ENCODE data around the gene ATP9A. TPM values are rescaled to one million over a fixed set of nuclear protein-coding genes. Genes with fewer than 3 reads are reported as not detected.
A peak's percentile ranks its signal among the peaks of the same experiment; 100 is the strongest.
"Not testable (repeated sequence)": the region's sequence is repeated elsewhere in the genome, so short reads cannot be mapped to it uniquely, and the experiment has no call there.

ATP9A gene, protein sequence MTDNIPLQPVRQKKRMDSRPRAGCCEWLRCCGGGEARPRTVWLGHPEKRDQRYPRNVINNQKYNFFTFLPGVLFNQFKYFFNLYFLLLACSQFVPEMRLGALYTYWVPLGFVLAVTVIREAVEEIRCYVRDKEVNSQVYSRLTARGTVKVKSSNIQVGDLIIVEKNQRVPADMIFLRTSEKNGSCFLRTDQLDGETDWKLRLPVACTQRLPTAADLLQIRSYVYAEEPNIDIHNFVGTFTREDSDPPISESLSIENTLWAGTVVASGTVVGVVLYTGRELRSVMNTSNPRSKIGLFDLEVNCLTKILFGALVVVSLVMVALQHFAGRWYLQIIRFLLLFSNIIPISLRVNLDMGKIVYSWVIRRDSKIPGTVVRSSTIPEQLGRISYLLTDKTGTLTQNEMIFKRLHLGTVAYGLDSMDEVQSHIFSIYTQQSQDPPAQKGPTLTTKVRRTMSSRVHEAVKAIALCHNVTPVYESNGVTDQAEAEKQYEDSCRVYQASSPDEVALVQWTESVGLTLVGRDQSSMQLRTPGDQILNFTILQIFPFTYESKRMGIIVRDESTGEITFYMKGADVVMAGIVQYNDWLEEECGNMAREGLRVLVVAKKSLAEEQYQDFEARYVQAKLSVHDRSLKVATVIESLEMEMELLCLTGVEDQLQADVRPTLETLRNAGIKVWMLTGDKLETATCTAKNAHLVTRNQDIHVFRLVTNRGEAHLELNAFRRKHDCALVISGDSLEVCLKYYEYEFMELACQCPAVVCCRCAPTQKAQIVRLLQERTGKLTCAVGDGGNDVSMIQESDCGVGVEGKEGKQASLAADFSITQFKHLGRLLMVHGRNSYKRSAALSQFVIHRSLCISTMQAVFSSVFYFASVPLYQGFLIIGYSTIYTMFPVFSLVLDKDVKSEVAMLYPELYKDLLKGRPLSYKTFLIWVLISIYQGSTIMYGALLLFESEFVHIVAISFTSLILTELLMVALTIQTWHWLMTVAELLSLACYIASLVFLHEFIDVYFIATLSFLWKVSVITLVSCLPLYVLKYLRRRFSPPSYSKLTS
- under 1 TPM; 0.11 to 0.19 TPM for total RNA-seq
- 0.53 TPM for polyA plus RNA-seq (2013, experiment 1 of 2)
- polyA plus RNA-seq (2013, experiment 2 of 2): 1.8 TPM
- total RNA-seq: 0.36 to 19.2 (median 2.4) reads per million in 172 experiments

- Histone ChIP-seq H3K27me3 (ENCODE audit: control insufficient read depth in 1 of 2, insufficient read depth in 2 of 2, low read length in 2 of 2) (peaks cover 20 to 30% of the 10 kb centered on the region in 2 experiments), H3K4me1 (ENCODE audit: insufficient read depth, low read length) (peaks cover 10% of the 10 kb centered on the region), H3K4me3 (ENCODE audit: low read length) (peak within 1 kb of the TSS; percentile 34), H3K36me3 (ENCODE audit: insufficient read depth, low read length) (no peaks in the 10 kb centered on the region), H3K9me3 (ENCODE audit: control insufficient read depth in 1 of 2, insufficient read depth in 1 of 2, low read length in 2 of 2) (peaks cover 0 to 5% of the 10 kb centered on the region in 2 experiments), H3K27ac (ENCODE audit: low read depth in 1 of 2, low read length in 2 of 2) (no peak within 1 kb of the TSS)
- H3K4me3 Mint-ChIP-seq: peak within 1 kb of the TSS; percentile 80
- CTCF ChIA-PET: no interaction called here
- no peak for TF ChIP-seq CTCF (IDR thresholded peaks at IDR 0.05)
- H3K4me1 Mint-ChIP-seq (ENCODE audit: low read depth): peaks cover 12% of the 10 kb centered on the region
- H3K36me3 Mint-ChIP-seq (ENCODE audit: low read depth): no peaks in the 10 kb centered on the region
- H3K27me3 Mint-ChIP-seq: peaks cover 44% of the 10 kb centered on the region
- H3K27ac Mint-ChIP-seq: no peak within 1 kb of the TSS
- ATAC-seq (ENCODE audit: poor library complexity): no peak
- no peaks in the 10 kb centered on the region for H3K9me3 Mint-ChIP-seq
- POLR2A ChIA-PET: no interaction called here
- DNase-seq: no peak
- intact Hi-C loops (cut with DNase I, micrococcal nuclease): no loop called here
Observed at GRCh38 chr20:51767867-51768758, at the start of gene ATP9A. ATP9A (minus strand) TSS chr20:51768390; CDS start chr20:51768369, 21 bp downstream.

- H3K36me3 Mint-ChIP-seq (ENCODE audit: low read depth); intact Hi-C loops (cut with DNase I, micrococcal nuclease): not testable (repeated sequence)
Observed at GRCh38 chr20:51816856-51817255, 48.7 kb upstream of the ATP9A start.

DNA sequence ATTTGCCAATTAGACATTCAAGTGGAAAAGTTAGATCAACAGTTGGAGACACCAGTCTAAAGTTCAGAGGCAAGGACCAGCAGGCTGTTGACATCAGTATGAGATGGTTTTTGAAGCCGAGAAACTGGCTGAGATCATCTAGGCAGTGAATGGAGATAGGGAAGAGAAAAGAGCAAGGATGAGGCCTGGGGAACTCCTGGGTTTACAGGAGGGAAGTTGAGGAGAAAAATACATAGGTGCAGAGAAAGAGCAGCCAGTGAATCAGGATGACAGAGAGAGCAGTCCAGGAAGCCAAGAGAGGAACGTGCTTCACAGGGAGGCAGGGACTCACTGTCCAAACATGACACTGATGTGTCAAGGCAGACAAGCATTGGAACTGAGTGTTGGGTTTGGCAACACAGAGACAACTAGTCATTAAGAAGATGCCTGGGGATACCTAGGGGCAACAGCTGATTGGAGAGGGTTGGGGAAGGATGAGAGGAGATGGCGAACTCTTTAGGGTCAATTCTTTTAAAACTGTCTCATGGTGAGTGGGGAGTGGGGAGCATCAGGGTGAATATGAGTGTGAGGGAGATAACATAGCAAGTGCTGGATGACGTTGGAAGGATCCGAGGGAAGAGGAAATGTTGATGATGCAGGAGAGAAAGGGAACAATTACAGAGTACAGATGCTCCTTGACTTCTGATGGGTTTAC lies 47.3 kb upstream of the ATP9A start:
- DNase-seq: no peak

More at GRCh38 chr20:51816856-51817255, 48.7 kb upstream of the ATP9A start:
- H3K27me3 ChIP-seq (ENCODE audit: control insufficient read depth in 1 of 2, insufficient read depth in 2 of 2, low read length in 2 of 2); H3K9me3 ChIP-seq (ENCODE audit: control insufficient read depth in 1 of 2, insufficient read depth in 1 of 2, low read length in 2 of 2); POLR2A ChIA-PET; H3K4me3 Mint-ChIP-seq; H3K36me3 ChIP-seq (ENCODE audit: insufficient read depth, low read length); H3K4me1 ChIP-seq (ENCODE audit: insufficient read depth, low read length); DNase-seq; H3K27ac ChIP-seq (ENCODE audit: low read depth in 1 of 2, low read length in 2 of 2); ATAC-seq (ENCODE audit: poor library complexity); H3K9me3 Mint-ChIP-seq; CTCF ChIA-PET; H3K4me1 Mint-ChIP-seq (ENCODE audit: low read depth); H3K27ac Mint-ChIP-seq; H3K4me3 ChIP-seq (ENCODE audit: low read length): not testable (repeated sequence)
- peaks cover 18% of the 10 kb centered on the region for H3K27me3 Mint-ChIP-seq

More for the DNA sequence above, 47.3 kb upstream of the ATP9A start:
- H3K27ac Mint-ChIP-seq: no peak overlapping the region
- ChIA-PET CTCF (no interaction called here), POLR2A (no interaction called here)
- no peaks in the 10 kb centered on the region for H3K9me3 ChIP-seq (ENCODE audit: control insufficient read depth in 1 of 2, insufficient read depth in 1 of 2, low read length in 2 of 2)
- intact Hi-C loops (cut with DNase I, micrococcal nuclease): no loop called here
- H3K4me3 ChIP-seq (ENCODE audit: low read length): no peak overlapping the region
- H3K27me3 ChIP-seq (ENCODE audit: control insufficient read depth in 1 of 2, insufficient read depth in 2 of 2, low read length in 2 of 2): no peaks in the 10 kb centered on the region
- no peak for ATAC-seq (ENCODE audit: poor library complexity)
- H3K4me1 Mint-ChIP-seq (ENCODE audit: low read depth): no peaks in the 10 kb centered on the region
- H3K27ac ChIP-seq (ENCODE audit: low read depth in 1 of 2, low read length in 2 of 2): no peak overlapping the region
- H3K27me3 Mint-ChIP-seq: peaks cover 18% of the 10 kb centered on the region
- no peak overlapping the region for H3K4me3 Mint-ChIP-seq
- no peaks in the 10 kb centered on the region for H3K36me3 ChIP-seq (ENCODE audit: insufficient read depth, low read length)
- H3K4me1 ChIP-seq (ENCODE audit: insufficient read depth, low read length): no peaks in the 10 kb centered on the region
- no peaks in the 10 kb centered on the region for H3K9me3 Mint-ChIP-seq
- no peaks in the 10 kb centered on the region for H3K36me3 Mint-ChIP-seq (ENCODE audit: low read depth)
- no peak for TF ChIP-seq CTCF (IDR thresholded peaks at IDR 0.05)

All from CD4-positive, alpha-beta T cell (primary cell).